Inflammatory macrophage treated with lipopolysaccharide for 4 hours (primary cell): ENCODE data around the gene GRAMD1C.
"Not testable (repeated sequence)": the region's sequence is repeated elsewhere in the genome, so short reads cannot be mapped to it uniquely, and the experiment has no call there.

Source experiments
- DNase-seq: peaks from one replicate; pipeline ENCODE4 v3.0.0-alpha.2; 2020

GRAMD1C gene

DNA sequence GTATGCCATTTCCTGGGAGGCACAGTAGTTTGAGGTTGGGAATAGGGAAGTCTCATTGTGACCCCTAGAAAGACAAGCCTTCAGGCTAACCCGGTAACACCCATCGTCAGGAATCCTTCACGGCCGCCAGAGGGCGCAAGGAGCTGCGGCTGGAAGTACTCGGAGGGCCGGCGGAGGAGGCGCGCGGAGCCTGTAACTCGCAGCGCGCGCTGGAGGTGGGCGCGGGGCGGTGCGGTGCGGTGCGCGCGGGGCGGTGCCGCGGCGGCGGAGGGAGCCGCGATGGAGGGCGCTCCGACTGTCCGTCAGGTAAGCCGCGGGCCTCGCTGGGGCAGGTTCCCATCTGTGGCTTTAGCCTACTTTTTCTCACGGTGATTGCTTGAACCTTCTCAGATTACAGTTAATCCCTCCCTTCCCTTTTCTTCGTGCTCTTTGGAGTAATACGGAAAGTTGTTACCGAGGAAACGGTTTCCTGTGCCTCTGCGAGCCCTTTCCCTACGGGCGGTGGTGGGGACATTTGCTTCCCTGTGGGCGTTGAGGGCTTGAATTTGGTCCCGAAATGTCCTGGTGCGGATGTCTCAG lies at the start of gene GRAMD1C:
GRAMD1C (plus strand) TSS at position 158 of the 579 bp plus-strand sequence; CDS start at position 280, 122 bp downstream.
- DNase-seq, result peak; percentile 85

GRCh38 chr3:113791381-113791780 lies 47.2 kb upstream of the GRAMD1C start:
- no peak for DNase-seq

GRCh38 chr3:113794526-113794925 lies 44.1 kb upstream of the GRAMD1C start:
- no peak for DNase-seq

- DNase-seq, result no peak
These were observed 42.9 kb upstream of the GRAMD1C start for GRCh38 chr3:113795693-113796092.

DNA sequence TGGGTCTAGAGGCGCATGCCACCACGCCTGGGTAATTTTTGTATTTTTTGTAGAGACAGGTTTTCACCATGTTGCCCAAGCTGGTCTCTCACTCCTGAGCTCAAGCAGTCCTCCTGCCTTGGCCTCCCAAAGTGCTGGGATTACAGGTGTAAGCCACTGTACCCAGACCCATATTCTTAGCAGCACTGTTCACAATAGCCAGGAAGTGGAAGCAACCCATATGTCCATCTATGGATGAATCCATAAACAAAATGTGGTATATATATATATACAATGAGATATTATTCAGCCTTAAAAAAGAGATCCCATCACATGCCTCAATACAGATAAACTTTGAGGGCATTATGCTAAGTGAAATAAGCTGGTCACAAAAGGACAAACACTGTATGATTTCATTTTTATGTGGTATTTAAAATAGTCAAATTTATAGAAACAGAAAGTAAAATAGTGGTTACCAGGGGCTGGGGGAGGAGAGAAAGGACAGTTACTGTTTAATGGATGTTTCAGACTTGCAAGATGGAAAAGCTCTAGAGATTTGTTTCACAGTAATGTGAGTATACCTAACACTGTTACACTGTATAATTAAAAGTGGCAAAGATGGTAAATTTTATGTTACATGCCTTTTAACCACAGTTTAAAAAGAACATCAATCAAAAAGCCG lies 35.7 kb upstream of the GRAMD1C start:
- DNase-seq, result no peak

DNA sequence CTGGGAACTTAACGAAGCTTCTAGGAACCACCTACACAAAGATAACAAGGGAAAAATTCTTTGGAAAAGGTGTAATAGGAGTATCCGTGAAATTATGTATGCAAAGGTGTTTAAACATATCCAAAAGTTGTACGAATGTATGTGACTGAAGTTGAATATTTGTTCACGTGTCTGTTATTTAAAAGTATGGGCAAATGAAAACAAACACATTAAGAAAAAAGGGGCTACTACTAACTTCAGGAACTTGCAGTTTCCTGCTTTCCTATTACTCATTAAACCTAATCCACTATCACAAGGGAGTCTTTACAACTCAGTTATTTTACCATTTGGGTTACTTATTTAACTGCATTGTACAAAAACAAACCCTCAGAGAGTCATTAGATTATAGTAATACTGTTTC lies 33.9 kb upstream of the GRAMD1C start:
- DNase-seq, result no peak

- DNase-seq, result no peak
These were observed 33.3 kb upstream of the GRAMD1C start for GRCh38 chr3:113805249-113805648.

DNA sequence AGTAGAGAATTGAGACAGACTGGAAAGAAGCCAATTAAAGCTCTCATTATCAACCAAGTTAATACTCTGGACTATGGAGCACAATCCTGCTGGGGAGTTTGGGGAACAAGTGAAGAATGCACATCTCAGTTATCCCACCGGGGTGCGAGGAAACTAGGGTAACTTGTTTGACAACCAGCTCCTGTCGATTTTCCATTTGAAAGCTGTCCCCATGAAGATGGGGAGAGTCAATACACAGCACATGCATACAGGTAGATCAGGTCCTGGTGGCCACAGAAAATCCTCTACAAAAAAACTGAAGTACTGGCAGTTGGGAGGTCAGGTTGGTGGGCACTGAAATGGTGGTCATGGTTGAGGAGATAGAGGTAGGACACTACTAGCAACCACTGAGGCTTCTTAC lies 25.7 kb upstream of the GRAMD1C start:
- DNase-seq, result no peak

- no peak for DNase-seq
These were observed 18.7 kb upstream of the GRAMD1C start for GRCh38 chr3:113819866-113820265.

- peak; percentile 57 for DNase-seq
These were observed 13.5 kb upstream of the GRAMD1C start for GRCh38 chr3:113825090-113825489.

GRCh38 chr3:113828600-113828999 lies 10.0 kb upstream of the GRAMD1C start:
- peak; percentile 64 for DNase-seq

DNA sequence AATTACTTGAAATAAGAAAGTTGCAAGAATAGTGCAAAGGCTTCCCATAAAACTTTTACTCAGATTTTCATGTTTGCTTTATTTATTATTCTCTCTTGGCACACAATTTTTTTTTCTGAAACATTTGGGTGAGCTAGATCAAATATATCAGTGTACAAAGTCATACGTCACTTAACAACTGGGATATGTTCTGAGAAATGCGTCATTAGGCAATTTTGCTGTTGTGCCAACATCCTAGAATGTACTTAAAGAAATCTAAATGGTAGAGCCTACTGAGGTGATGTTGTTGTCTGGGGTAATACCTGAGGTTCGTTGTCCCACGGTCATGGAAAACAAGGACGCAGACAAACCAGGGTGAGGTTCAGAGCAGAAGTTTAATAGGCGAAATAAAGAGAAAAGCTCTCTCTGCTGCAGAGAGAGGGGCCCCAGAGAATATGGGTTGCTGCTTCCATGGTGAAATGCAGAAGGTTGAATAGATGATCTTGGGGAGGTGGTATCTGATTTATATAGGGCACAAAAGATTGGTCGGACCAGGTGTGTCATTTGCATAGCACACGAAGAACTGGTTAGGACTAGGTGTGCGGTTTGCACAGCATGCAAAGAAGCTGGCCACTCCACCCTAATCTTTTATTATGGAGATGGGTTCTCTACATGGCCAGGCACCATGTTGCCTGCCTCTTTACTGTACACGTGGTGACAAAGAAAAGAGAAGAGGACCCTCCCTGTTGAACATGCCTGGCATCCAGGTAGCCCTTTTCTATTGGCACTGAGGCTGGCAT lies 8.8 kb upstream of the GRAMD1C start:
- DNase-seq, result no peak

DNA sequence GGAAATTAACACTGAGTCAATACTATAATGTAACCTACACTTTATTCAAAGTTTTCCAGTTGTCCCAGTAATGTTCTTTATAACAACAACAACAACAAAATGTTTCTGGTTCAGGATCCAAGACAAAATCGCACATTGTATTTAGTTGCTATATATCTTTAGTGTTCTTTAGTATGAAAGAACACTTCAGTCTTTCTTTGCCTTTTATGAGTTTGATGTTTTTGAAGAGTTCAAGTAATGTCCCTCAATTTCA lies 7.6 kb upstream of the GRAMD1C start:
- no peak for DNase-seq

DNA sequence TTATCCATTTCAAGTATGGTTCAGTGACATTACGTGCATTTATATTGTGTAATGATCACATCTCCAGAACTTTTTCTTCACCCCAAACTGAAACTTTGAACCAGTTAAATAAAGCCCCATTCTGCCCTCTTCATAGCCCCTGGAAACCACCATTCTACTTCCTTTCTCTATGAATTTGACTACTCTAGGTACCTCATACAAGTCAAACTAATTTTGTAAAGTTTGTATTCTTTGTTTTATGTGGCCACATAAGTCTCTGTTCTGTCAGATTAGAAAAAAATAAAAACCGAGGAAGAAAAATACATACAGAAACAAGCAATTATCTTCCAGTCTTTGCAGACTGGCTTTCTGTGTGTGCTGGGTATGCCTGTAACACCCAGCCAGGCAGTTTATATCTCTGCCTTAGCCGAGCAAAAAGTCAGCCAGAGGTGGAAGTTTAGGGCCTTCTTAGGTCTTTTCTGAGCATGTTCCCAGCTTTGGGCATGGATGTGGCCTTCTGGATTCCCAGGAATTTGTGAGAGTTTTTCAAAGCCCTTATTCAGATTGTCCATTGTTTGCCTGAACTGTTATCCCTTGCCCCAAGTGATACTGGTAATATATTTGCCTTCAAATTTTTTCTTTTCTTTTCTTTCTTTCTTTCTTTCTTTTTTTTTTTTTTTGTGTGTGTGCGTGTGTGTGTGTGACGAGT lies 6.0 kb upstream of the GRAMD1C start:
- no peak for DNase-seq

DNA sequence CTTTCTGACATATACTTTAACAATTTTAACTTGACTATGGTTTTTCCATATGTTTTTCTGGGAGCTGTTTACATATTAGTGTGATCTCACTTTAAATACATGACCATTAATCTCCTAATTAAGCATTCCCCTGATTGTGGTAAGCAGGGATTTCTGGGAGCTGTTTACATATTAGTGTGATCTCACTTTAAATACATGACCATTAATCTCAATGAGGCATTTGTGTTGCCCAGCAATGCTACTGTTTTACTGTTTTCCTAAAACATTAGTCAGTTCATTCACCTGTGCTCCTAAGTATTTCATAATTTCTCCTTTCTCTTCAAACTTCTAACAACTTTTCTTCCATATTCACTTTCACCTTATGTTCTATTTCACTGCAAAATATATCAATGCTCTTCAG lies 3.6 kb upstream of the GRAMD1C start:
- no peak for DNase-seq

DNA sequence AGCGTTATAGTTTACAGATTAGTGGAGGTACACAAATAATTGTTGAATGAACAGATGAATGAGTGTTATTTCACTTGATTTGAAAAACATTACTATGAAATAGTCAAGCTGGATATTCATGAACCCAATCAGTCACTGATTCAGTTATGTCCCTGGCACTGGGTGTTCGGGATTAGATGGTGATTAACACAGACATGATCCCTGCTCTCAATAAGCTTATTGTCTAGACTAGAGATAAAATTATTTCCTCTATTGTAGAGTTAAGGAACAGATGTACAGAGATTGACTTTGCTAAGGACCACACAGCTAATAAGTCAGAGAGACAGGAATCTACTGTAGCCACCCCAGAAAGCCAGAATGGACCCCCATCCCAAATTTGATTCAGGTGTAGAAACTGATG lies 963 bp downstream of the GRAMD1C start:
- DNase-seq, result no peak

GRCh38 chr3:113844622-113845222 lies 6.1 kb downstream of the GRAMD1C start:
- peak; percentile 43 for DNase-seq

DNA sequence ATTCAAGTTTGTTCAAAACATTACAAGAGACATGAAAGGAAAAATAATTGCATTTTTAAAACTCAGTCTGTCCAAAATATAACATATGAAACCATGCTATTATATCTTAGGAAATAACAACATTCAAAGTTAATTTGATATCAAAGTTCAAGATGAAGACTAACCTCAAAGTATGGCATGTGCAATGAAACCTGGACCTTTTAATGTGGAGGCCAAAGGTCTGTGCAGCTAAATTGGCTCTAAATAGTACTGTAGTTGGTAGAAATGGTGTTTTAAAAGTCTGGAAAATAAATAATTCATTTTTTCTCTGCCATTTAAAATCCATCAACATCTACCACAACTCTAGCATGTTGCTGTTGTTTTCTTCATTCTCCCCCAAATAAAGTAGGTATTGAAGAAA lies 8.7 kb downstream of the GRAMD1C start:
- no peak for DNase-seq

- no peak for DNase-seq
These were observed 9.3 kb downstream of the GRAMD1C start for GRCh38 chr3:113847664-113848461.

DNA sequence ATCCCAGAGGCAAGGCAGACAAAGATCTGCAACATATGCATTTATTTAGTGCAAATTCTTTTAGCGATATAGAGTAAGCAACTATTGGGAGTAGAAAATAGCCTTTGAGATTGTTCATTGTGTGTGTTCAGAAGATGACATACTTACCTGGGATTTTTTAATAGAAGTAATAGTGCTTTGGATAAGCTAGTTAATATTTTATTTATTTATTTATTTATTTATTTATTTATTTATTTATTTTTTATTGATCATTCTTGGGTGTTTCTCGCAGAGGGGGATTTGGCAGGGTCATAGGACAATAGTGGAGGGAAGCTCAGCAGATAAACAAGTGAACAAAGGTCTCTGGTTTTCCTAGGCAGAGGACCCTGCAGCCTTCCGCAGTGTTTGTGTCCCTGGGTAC lies 10.5 kb downstream of the GRAMD1C start:
- not testable (repeated sequence) for DNase-seq

DNA sequence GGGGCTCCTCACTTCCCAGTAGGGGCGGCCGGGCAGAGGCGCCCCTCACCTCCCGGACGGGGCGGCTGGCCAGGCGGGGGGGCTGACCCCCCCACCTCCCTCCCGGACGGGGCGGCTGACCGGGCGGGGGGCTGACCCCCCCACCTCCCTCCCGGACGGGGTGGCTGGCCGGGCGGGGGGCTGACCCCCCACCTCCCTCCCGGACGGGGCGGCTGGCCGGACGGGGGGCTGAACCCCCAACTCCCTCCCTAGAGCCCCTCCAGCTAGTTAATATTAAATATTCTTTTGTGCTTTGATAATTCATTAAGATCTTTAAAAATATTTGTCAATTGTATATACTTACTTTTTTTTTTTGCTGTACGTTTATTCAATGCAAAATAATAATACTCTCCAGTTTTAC lies 11.3 kb downstream of the GRAMD1C start:
- DNase-seq, result not testable (repeated sequence)

GRCh38 chr3:113850391-113850790 lies 11.8 kb downstream of the GRAMD1C start:
- not testable (repeated sequence) for DNase-seq

DNA sequence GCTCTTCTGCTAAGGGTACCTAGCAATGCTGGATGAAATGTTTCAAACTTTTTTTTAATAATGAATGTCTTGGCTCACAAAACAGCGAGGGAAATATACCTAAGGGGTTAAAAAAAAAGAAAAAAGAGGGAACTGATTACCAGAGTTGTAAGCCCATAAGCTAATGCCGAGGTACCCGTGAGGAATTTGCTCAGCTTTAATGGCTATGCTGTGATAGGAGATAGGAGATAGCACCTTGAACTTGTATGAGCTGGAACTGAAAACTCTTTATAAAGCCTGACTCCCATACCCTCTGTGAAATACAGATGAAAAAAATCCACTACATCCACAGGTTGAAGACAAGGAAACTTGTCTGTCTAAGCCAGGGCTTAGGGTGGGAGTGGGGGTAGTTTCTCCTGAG lies 13.9 kb downstream of the GRAMD1C start:
- DNase-seq, result no peak
